Thoracic aorta (tissue), 2 donors: ENCODE data around the gene SRSF4. TPM values are rescaled to one million over a fixed set of nuclear protein-coding genes. Genes with fewer than 3 reads are reported as not detected.
A peak's percentile ranks its signal among the peaks of the same experiment; 100 is the strongest.

Source experiments
- ATAC-seq: fragments of 150-250 bp; one replicate; pipeline ENCODE4 v1.8.0; 2017; ENCODE audit warnings: low read depth; ENCODE audit not compliant: insufficient number of reproducible peaks, low FRiP score
- DNase-seq: peaks from one replicate; pipeline ENCODE4 v3.0.0-alpha.2; 2020; ENCODE audit warnings: low spot score
- H3K27ac ChIP-seq, 2 donors: fragments of 200-600 bp; sonication (generic); 1 replicate in 1 of 2; 2 replicates in 1 of 2; pipeline ENCODE4 v1.5.1; 2016; ENCODE audit warnings: mild to moderate bottlenecking in 2 of 2, moderate library complexity in 2 of 2
- H3K27me3 ChIP-seq: fragments of 200-600 bp; sonication (generic); replicated peaks from 2 replicates; pipeline ENCODE4 v1.6.0; 2016; ENCODE audit warnings: mild to moderate bottlenecking; ENCODE audit not compliant: insufficient read depth
- H3K36me3 ChIP-seq: fragments of 200-600 bp; sonication (generic); one replicate; pipeline ENCODE4 v1.5.1; 2016
- H3K4me1 ChIP-seq, 2 donors: fragments of 200-600 bp; sonication (generic); 1 replicate in 1 of 2; 2 replicates in 1 of 2; pipeline versions ENCODE4 v1.5.1 to v1.6.0; 2016; ENCODE audit warnings: low read depth in 2 of 2, mild to moderate bottlenecking in 1 of 2; ENCODE audit not compliant: control insufficient read depth in 1 of 2
- H3K4me3 ChIP-seq: fragments of 200-600 bp; sonication (generic); 2 replicates; pipeline ENCODE4 v1.5.1; 2016; ENCODE audit warnings: mild to moderate bottlenecking
- H3K9me3 ChIP-seq: fragments of 200-600 bp; sonication (generic); 2 replicates; pipeline ENCODE4 v1.5.1; 2016
- total RNA-seq, 2 donors: library from RNA; depleted of rRNA; stranded (reverse); fragments of >200 nt; gene quantifications; one replicate each; pipeline versions ENCODE4 v1.1.0 to v1.2.3, GENCODE V29; 2016
- TF ChIP-seq, protein P1 (sequence below): fragments of 200-600 bp; sonication (generic); IDR thresholded peaks from one replicate; pipeline ENCODE4 v1.5.1; 2019; ENCODE audit warnings: antibody characterized with exemption

SRSF4 gene
- total RNA-seq: 10 to 100 TPM; 52.5 to 96.4 TPM

- Histone ChIP-seq H3K27ac (peak within 1 kb of the TSS; percentile 96 to 100), H3K9me3 (no peaks in the 10 kb centered on the region), H3K4me3 (peak within 1 kb of the TSS; percentile 79), H3K4me1 (peaks cover 25 to 48% of the 10 kb centered on the region in 2 donors), H3K27me3 (no peaks in the 10 kb centered on the region), H3K36me3 (peaks cover 5% of the 10 kb centered on the region)
- ATAC-seq (peak; percentile 92), DNase-seq (peak; percentile 92)
- TF ChIP-seq, protein P1, sequence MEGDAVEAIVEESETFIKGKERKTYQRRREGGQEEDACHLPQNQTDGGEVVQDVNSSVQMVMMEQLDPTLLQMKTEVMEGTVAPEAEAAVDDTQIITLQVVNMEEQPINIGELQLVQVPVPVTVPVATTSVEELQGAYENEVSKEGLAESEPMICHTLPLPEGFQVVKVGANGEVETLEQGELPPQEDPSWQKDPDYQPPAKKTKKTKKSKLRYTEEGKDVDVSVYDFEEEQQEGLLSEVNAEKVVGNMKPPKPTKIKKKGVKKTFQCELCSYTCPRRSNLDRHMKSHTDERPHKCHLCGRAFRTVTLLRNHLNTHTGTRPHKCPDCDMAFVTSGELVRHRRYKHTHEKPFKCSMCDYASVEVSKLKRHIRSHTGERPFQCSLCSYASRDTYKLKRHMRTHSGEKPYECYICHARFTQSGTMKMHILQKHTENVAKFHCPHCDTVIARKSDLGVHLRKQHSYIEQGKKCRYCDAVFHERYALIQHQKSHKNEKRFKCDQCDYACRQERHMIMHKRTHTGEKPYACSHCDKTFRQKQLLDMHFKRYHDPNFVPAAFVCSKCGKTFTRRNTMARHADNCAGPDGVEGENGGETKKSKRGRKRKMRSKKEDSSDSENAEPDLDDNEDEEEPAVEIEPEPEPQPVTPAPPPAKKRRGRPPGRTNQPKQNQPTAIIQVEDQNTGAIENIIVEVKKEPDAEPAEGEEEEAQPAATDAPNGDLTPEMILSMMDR: peak; percentile 59
Measured at GRCh38 chr1:29181413-29182225, at the start of gene SRSF4. SRSF4 (minus strand) TSS chr1:29181900; CDS start chr1:29181752, 148 bp downstream.

DNA sequence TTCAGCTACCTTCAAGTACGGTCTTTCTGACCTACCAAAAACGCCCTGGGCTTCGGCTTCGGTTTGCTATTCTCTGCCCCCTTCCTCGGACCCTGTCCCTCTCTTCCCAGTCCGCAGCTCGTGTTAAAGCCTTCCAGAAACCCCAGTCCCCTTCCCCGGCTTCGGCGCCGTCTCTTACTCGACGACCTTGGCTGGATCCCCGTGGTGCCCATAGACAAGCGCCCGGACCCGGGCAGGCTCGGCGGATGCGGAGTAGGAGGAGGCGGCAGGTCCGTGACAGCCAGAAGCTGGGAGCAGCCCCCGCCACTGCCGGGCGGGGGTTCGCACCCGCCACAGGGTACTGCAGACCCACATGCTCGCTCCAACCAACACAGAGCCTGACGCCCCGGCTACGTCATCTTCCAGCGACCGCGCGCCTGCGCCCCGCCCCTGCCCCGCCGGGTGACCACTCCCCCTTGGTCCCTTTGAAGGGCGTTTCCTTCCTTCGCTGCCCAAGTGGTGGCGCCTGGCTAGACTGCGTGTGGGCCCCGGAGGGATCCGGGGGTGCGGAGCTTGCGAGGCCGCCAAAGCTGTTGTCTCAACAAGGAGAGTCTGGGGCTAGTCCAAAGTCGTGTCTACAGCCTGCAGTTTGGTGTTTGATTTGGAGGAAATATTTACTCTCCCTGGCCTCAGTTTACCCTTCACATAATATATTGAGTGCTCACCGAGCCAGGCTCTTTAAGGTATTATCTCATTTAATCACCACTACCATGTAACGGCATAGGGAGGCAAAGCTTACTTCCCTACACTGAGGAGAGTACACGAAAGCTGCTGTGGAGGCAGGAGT, 49.1 kb upstream of the SRSF4 start, which contains the start of gene MECR:
MECR (minus strand) TSS at position 382 of the 826 bp plus-strand sequence; CDS start at position 354, 28 bp downstream.
- Histone ChIP-seq H3K4me1 (peaks cover 7 to 19% of the 10 kb centered on the region in 2 donors), H3K4me3 (peak within 1 kb of the TSS; percentile 78), H3K36me3 (no peaks in the 10 kb centered on the region), H3K27ac (peak within 1 kb of the TSS; percentile 48 to 53), H3K9me3 (no peaks in the 10 kb centered on the region), H3K27me3 (no peaks in the 10 kb centered on the region)
- peak; percentile 70 for DNase-seq
- TF ChIP-seq, protein P1: no peak
- peak; percentile 80 for ATAC-seq

DNA sequence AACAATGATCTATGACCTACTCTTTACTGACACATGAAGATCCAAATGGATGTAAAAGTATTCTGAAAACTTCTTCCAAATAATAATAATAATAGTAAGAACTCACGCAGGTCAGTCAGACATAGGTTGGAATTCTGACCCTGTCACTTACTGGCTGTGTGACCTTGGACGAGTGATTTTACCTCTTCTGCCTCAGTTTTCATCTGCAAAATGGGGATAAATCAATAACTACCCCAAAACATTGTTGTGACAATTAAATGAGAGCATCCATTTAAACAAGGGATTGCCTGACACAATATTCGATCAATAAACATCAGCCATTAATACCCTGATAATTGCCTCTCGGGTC, 48.5 kb upstream of the SRSF4 start:
- Histone ChIP-seq H3K4me1 (peaks cover 7 to 19% of the 10 kb centered on the region in 2 donors), H3K9me3 (no peaks in the 10 kb centered on the region), H3K36me3 (peaks cover 2% of the 10 kb centered on the region), H3K27ac (peak overlapping the region; percentile 48 to 53), H3K27me3 (no peaks in the 10 kb centered on the region), H3K4me3 (peak overlapping the region; percentile 78)
- no peak for ATAC-seq
- DNase-seq: no peak
- TF ChIP-seq, protein P1: no peak

DNA sequence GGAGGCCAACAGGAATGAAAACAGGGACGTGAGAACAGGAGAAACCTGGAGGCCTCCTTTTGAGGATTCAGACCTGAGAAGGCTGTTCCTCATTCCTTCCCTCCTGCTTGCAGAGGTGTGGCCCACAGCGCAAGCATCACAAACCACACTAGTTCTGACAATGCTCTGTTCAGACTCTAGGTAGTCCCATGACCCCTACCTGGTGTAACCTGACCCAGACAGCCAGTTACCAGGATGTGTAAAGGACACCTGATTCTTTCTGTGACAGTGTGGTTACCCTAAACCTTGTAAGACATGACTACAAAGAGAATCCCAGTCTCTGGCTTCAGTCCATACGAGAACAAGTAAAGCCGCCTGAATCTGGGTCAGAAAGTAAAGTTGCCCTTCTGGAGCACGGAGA, 45.8 kb upstream of the SRSF4 start:
- H3K9me3 ChIP-seq: no peaks in the 10 kb centered on the region
- H3K27me3 ChIP-seq: no peaks in the 10 kb centered on the region
- peaks cover 7 to 19% of the 10 kb centered on the region in 2 donors for H3K4me1 ChIP-seq
- TF ChIP-seq, protein P1: no peak
- DNase-seq (no peak), ATAC-seq (no peak)
- no peak overlapping the region for H3K4me3 ChIP-seq
- H3K27ac ChIP-seq: no peak overlapping the region
- peaks cover 11% of the 10 kb centered on the region for H3K36me3 ChIP-seq

GRCh38 chr1:29225361-29225760, 43.7 kb upstream of the SRSF4 start:
- Histone ChIP-seq H3K27ac (no peak overlapping the region), H3K4me1 (peaks cover 7 to 12% of the 10 kb centered on the region in 2 donors), H3K36me3 (peaks cover 11% of the 10 kb centered on the region), H3K9me3 (no peaks in the 10 kb centered on the region), H3K4me3 (no peak overlapping the region), H3K27me3 (no peaks in the 10 kb centered on the region)
- no peak for ATAC-seq
- DNase-seq: no peak
- TF ChIP-seq, protein P1: no peak
